K562 (cell line): ENCODE results near the gene PTGES3. TPM values are rescaled to one million over a fixed set of nuclear protein-coding genes. Genes with fewer than 3 reads are reported as not detected.
A peak's percentile ranks its signal among the peaks of the same experiment; 100 is the strongest.

Experiments used
- CEBPG ChIP-seq, 3 experiments: fragments of 200-800 bp in 1 of 3; sonication (Bioruptor generic) in 1 of 3; sonication (generic) in 1 of 3; formaldehyde crosslinking in 1 of 3; IDR thresholded peaks in 2 of 3; conservative IDR thresholded peaks in 1 of 3; 2 replicates each; pipeline versions ENCODE4 v1.6.1 to v1.8.0; 2016 to 2022; ENCODE audit warnings: missing compliant biosample characterization in 2 of 3, missing genetic modification characterization in 2 of 3, mild to moderate bottlenecking in 1 of 3, missing genetic modification reagents in 1 of 3
- CHD2 ChIP-seq: IDR thresholded peaks from 2 replicates; pipeline ENCODE4 v1.6.1; 2011; ENCODE audit warnings: low read depth, low read length
- ETS2 ChIP-seq: IDR thresholded peaks from 2 replicates; pipeline ENCODE4 v1.6.1; 2016; ENCODE audit warnings: borderline replicate concordance, missing genetic modification characterization, mild to moderate bottlenecking, moderate library complexity, missing compliant biosample characterization; ENCODE audit not compliant: poor library complexity, severe bottlenecking
- MAFF ChIP-seq: IDR thresholded peaks from 2 replicates; pipeline ENCODE4 v1.6.1; 2012; ENCODE audit warnings: low read length, improper control_type of control experiment
- SAP30 ChIP-seq: fragments of 200-600 bp; sonication (generic); IDR thresholded peaks from 2 replicates; pipeline ENCODE4 v1.6.1; 2012; ENCODE audit warnings: borderline replicate concordance, low read depth, mild to moderate bottlenecking, moderate library complexity, low read length, control low read depth, inconsistent platforms; ENCODE audit not compliant: insufficient read depth, poor library complexity, severe bottlenecking
- SP1 ChIP-seq: sonication (generic); formaldehyde crosslinking; IDR thresholded peaks from 2 replicates; pipeline ENCODE4 v1.8.1; 2022; ENCODE audit warnings: mild to moderate bottlenecking, missing genetic modification reagents
- TARDBP ChIP-seq: fragments of 450-650 bp; IDR thresholded peaks from 2 replicates; pipeline ENCODE4 v1.6.1; 2016
- TCF7L2 ChIP-seq: fragments of 150-350 bp; IDR thresholded peaks from 2 replicates; pipeline ENCODE4 v1.6.1; 2016; ENCODE audit warnings: low read depth, mild to moderate bottlenecking, low read length, moderate library complexity
- ZNF121 ChIP-seq: sonication (generic); formaldehyde crosslinking; conservative IDR thresholded peaks from 2 replicates; pipeline ENCODE4 v1.8.0; 2022; ENCODE audit warnings: missing genetic modification reagents
- ZNF263 ChIP-seq: sonication (generic); formaldehyde crosslinking; IDR thresholded peaks from 2 replicates; pipeline ENCODE4 v1.8.0; 2022; ENCODE audit warnings: mild to moderate bottlenecking, missing genetic modification reagents, borderline replicate concordance
- ZNF280B ChIP-seq: fragments of 250-450 bp; sonication (Bioruptor Pico); IDR thresholded peaks from 2 replicates; pipeline ENCODE4 v1.5.1; 2021; ENCODE audit warnings: mild to moderate bottlenecking
- ZNF354B ChIP-seq: fragments of 250-450 bp; sonication (Bioruptor Pico); IDR thresholded peaks from 2 replicates; pipeline ENCODE4 v1.4.0; 2020
- ZNF668 ChIP-seq: fragments of 250-450 bp; sonication (Bioruptor Pico); IDR thresholded peaks from 2 replicates; pipeline ENCODE4 v1.8.0; 2022; ENCODE audit warnings: mild to moderate bottlenecking, inconsistent platforms
- polyA plus RNA-seq, 8 experiments: library from polyadenylated mRNA; depleted of rRNA in 4 of 8; stranded (reverse) in 5 of 8; unstranded in 3 of 8; fragments of >200 nt; fragmentation: Nextera tagmentation in 2 of 8; fragmentation: Illumina TruSeq in 1 of 8; extraction: Ambion mirVana in 2 of 8; extraction: Trizol in 1 of 8; gene quantifications; 2 replicates each; pipeline versions ENCODE4 v1.2.1 to v1.2.3, GENCODE V29; 2011 to 2014; ENCODE audit warnings: inconsistent platforms in 1 of 8, missing spikeins in 1 of 8
- total RNA-seq, 7 experiments: library from RNA; depleted of rRNA in 6 of 7; stranded (reverse); fragments of >200 nt in 6 of 7; fragmentation: Illumina TruSeq in 2 of 7; extraction: Trizol in 2 of 7; gene quantifications; 2 replicates each; pipeline versions ENCODE4 v1.2.1 to v1.2.3, GENCODE V29; 2011 to 2021; ENCODE audit warnings: low replicate concordance in 1 of 7
- TF ChIP-seq, protein P1 (sequence below): fragments of 450-650 bp; IDR thresholded peaks from 2 replicates; pipeline ENCODE4 v1.6.1; 2016; ENCODE audit warnings: borderline replicate concordance
- TF ChIP-seq, protein P2 (sequence below): fragments of 250-450 bp; sonication (Bioruptor Pico); IDR thresholded peaks from 2 replicates; pipeline ENCODE4 v1.5.0; 2021; ENCODE audit warnings: mild to moderate bottlenecking, moderate library complexity
- TF ChIP-seq, protein P3 (sequence below): IDR thresholded peaks from 2 replicates; pipeline ENCODE4 v1.6.1; 2016; ENCODE audit warnings: missing genetic modification characterization, missing compliant biosample characterization

Gene PTGES3
- total and polyA plus RNA-seq, 9 of the 15 experiments (the other 6 are each of a cell fraction or from before 2014, with no cell fraction given) = 163 to 501 (median 213) TPM

DNA sequence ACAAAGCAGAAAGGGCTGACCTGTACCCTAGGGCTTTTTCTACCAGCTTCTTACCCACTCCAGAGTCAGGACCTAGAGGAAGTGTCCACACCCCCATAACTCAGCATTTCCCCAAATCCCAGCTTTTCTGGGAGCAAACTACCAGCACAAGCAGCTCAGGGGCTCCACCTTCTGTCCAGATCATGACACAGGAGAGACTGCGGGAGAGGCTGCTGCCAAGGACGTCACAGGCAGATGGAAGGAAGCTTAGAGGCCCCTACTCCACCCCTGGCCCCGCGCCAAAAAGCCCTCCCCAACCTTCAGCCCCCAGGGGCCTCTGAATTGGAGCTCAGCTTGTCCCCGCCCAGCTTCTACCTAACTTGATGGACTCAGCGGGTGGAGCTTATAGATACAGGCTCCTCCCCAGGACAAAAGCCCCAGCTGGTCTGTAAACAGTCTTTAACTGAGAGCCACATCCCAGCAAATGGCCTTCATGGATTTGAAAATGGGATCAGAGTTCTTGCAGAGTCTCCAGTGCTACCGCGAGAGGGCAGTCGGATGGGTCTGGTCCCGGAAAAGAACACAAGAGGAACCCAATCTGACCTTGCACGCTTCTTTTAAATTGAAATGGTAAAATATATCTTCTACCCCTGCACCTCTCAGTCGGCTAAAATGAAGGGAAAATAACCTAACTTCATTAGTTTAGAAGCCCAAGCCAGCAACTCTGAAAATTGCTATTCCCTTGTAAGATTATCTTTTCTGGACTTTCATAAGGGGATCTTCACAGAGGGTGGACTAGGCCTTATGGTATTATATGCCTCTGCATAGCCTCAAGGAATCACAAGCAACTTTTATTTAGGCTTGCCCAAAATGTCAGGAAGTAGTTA is 51.2 kb downstream of the PTGES3 start (continued):
- TF ChIP-seq ZNF263 (CRISPR knock-in tag) = peak; percentile 25; the same call in 1 of the 2 replicates
- TF ChIP-seq TARDBP = no peak
- TF ChIP-seq, protein P1, sequence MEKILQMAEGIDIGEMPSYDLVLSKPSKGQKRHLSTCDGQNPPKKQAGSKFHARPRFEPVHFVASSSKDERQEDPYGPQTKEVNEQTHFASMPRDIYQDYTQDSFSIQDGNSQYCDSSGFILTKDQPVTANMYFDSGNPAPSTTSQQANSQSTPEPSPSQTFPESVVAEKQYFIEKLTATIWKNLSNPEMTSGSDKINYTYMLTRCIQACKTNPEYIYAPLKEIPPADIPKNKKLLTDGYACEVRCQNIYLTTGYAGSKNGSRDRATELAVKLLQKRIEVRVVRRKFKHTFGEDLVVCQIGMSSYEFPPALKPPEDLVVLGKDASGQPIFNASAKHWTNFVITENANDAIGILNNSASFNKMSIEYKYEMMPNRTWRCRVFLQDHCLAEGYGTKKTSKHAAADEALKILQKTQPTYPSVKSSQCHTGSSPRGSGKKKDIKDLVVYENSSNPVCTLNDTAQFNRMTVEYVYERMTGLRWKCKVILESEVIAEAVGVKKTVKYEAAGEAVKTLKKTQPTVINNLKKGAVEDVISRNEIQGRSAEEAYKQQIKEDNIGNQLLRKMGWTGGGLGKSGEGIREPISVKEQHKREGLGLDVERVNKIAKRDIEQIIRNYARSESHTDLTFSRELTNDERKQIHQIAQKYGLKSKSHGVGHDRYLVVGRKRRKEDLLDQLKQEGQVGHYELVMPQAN = no peak
- TF ChIP-seq TCF7L2 = no peak
- no peak for TF ChIP-seq ZNF280B (CRISPR knock-in tag)
- TF ChIP-seq, protein P2, sequence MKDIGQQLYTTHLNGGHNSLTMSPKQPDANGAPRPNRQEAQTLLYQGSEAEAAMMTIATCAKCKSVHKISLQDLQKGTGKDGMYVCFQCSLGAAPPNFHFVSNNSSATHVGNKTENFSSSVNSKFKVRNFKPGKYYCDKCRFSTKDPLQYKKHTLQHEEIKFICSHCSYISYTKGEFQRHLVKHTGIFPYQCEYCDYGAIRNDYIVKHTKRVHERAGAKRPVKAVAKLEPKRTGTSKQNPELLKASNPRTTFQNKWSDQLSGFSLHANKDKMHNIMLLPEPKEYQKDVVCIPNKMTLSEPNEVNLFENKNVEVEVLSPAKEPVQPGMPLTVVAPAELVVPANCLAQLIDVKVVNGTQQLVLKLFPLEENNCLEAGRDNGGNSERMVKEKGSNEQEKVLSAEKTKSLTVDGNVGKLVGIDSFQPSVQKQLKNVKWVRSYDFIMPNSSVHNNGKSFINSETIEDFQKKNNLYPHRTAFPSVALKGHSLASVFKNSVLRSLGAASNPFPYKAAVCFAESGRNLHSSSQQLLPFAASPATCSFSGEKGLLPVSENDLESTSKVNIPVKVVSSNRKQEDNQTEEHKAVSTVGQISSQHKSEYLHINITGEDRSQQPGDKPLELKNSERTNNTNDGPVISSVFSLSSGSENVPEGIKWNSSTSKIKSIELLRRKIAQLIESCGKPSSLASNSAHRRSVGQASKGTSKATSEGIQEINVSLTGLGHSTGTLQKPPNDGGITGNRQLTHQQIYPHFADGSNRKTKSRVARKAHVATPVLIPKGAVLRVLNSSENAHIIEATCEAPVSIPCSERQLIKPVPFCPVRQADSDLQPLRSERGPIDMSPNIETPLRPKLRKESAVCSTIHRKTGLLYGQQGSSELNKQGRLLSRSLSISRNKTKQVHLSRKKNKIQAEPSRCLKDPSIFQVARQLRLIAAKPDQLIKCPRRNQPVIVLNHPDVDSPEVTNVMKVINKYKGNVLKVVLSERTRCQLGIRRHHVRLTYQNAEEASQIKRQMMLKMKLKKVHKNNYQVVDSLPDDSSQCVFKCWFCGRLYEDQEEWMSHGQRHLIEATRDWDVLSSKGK = no peak
- TF ChIP-seq ZNF121 (CRISPR knock-in tag) = no peak
- TF ChIP-seq SP1 = peak; percentile 73; the same call in 1 of the 2 replicates
- no peak; the same call in 1 of the 2 replicates for TF ChIP-seq MAFF
- TF ChIP-seq ZNF668 (CRISPR knock-in tag) = 0 out of 2 replicates have a peak, but pooled peaks have one; percentile 6
- peak; percentile 8; the same call in 1 of the 2 replicates for TF ChIP-seq ZNF354B (CRISPR knock-in tag)
- TF ChIP-seq, protein P3, sequence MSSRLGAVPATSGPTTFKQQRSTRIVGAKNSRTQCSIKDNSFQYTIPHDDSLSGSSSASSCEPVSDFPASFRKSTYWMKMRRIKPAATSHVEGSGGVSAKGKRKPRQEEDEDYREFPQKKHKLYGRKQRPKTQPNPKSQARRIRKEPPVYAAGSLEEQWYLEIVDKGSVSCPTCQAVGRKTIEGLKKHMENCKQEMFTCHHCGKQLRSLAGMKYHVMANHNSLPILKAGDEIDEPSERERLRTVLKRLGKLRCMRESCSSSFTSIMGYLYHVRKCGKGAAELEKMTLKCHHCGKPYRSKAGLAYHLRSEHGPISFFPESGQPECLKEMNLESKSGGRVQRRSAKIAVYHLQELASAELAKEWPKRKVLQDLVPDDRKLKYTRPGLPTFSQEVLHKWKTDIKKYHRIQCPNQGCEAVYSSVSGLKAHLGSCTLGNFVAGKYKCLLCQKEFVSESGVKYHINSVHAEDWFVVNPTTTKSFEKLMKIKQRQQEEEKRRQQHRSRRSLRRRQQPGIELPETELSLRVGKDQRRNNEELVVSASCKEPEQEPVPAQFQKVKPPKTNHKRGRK = no peak
- no peak for TF ChIP-seq CEBPG (CRISPR knock-in tag; IDR thresholded peaks at IDR 0.05)
- TF ChIP-seq CEBPG (tag; conservative IDR thresholded peaks at IDR 0.05 in 1 of 2, IDR thresholded peaks at IDR 0.05 in 1 of 2) = no peak
- TF ChIP-seq ETS2 = no peak
- peak; percentile 82 for TF ChIP-seq CHD2
- no peak for TF ChIP-seq SAP30
- TF ChIP-seq, all 486 proteins: peak for 148
